Mammary epithelial cell (primary cell): Measurements from ENCODE around the gene GPR176.

Experiments
- EZH2 ChIP-seq: IDR thresholded peaks from 2 replicates; pipeline ENCODE4 v1.6.1; 2012; ENCODE audit warnings: low read length, inconsistent platforms, borderline replicate concordance
- TF ChIP-seq, protein P1 (sequence below), 2 donors: IDR thresholded peaks in 1 of 2; conservative IDR thresholded peaks in 1 of 2; 2 replicates each; pipeline ENCODE4 v1.5.1; 2011 to 2012; ENCODE audit warnings: inconsistent platforms in 2 of 2, low read length in 2 of 2, mild to moderate bottlenecking in 2 of 2, control low read depth in 1 of 2, low read depth in 1 of 2; ENCODE audit not compliant: insufficient read depth in 1 of 2; ENCODE audit errors: extremely low read depth in 1 of 2

DNA sequence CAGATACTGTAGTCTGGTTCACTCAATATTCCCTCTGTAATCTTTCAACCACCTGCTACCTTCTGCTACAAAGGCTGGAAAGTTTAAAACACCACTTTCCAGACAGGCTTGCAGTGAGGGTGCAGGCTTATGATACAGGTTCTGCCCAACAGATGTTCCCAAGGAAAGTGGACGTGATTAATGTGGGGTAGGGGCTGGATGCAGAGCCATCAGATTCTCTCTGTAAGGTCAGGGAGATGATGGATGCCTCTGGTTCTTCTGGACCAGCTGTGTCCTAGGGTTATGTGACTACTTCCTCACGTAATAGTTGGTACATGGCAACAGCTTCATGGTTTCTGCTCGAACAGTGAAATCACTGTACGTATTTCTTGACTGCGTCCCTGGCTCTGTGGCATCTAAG, 11.1 kb downstream of the GPR176 start:
- TF ChIP-seq, protein P1, sequence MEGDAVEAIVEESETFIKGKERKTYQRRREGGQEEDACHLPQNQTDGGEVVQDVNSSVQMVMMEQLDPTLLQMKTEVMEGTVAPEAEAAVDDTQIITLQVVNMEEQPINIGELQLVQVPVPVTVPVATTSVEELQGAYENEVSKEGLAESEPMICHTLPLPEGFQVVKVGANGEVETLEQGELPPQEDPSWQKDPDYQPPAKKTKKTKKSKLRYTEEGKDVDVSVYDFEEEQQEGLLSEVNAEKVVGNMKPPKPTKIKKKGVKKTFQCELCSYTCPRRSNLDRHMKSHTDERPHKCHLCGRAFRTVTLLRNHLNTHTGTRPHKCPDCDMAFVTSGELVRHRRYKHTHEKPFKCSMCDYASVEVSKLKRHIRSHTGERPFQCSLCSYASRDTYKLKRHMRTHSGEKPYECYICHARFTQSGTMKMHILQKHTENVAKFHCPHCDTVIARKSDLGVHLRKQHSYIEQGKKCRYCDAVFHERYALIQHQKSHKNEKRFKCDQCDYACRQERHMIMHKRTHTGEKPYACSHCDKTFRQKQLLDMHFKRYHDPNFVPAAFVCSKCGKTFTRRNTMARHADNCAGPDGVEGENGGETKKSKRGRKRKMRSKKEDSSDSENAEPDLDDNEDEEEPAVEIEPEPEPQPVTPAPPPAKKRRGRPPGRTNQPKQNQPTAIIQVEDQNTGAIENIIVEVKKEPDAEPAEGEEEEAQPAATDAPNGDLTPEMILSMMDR (conservative IDR thresholded peaks at IDR 0.05 in 1 of 2, IDR thresholded peaks at IDR 0.05 in 1 of 2; ENCODE audit: extremely low read depth in 1 of 2, insufficient read depth in 1 of 2, low read depth in 1 of 2, low read length in 2 of 2), result no peak
- no peak for TF ChIP-seq EZH2
